Measurements from ENCODE around the gene CYSLTR1.

DNA sequence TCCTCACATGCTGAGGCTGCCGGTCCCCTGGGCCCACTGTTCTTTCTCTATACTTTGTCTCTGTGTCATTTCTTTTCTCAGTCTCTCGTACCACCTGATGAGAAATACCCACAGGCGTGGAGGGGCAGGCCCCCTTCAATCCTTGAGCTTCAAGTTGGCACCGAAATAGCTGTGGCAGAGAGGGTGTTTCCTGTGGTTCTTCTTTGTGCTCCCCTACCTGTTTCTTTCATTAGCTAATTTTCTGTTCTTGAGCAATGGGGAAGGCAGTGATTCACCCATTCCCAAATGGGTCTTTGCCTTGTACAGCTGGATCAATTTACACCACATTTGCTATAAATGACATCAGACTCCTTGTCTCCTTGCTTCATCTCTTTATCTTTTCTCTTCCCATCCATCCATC, 2.1 kb upstream of the CYSLTR1 start:
- TF ChIP-seq, protein P1, sequence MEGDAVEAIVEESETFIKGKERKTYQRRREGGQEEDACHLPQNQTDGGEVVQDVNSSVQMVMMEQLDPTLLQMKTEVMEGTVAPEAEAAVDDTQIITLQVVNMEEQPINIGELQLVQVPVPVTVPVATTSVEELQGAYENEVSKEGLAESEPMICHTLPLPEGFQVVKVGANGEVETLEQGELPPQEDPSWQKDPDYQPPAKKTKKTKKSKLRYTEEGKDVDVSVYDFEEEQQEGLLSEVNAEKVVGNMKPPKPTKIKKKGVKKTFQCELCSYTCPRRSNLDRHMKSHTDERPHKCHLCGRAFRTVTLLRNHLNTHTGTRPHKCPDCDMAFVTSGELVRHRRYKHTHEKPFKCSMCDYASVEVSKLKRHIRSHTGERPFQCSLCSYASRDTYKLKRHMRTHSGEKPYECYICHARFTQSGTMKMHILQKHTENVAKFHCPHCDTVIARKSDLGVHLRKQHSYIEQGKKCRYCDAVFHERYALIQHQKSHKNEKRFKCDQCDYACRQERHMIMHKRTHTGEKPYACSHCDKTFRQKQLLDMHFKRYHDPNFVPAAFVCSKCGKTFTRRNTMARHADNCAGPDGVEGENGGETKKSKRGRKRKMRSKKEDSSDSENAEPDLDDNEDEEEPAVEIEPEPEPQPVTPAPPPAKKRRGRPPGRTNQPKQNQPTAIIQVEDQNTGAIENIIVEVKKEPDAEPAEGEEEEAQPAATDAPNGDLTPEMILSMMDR (IDR thresholded peaks at IDR 0.05) = no peak
- TF ChIP-seq EP300 (IDR thresholded peaks at IDR 0.05) = no peak
